GM19239 (cell line): ENCODE results near the gene LMBR1.
"Not testable (repeated sequence)": the region's sequence is repeated elsewhere in the genome, so short reads cannot be mapped to it uniquely, and the experiment has no call there.

Source experiments
- DNase-seq: peaks from one replicate; pipeline ENCODE4 v3.0.0; 2011; ENCODE audit warnings: low spot score; ENCODE audit not compliant: insufficient read length
- FAIRE-seq: peaks from 2 replicates; lab custom pipeline; 2011; peaks lifted over from hg19 to GRCh38; lab: Jason Lieb, UNC

LMBR1 gene

GRCh38 chr7:156860099-156860498 is 32.9 kb downstream of the LMBR1 start:
- not testable (repeated sequence) for FAIRE-seq

GRCh38 chr7:156858523-156858922 is 34.5 kb downstream of the LMBR1 start:
- no peak for FAIRE-seq

More at GRCh38 chr7:156860099-156860498, 32.9 kb downstream of the LMBR1 start:
- not testable (repeated sequence) for DNase-seq

GRCh38 chr7:156857757-156858156 is 35.2 kb downstream of the LMBR1 start:
- no peak for FAIRE-seq
- DNase-seq, result no peak

More at GRCh38 chr7:156858523-156858922, 34.5 kb downstream of the LMBR1 start:
- no peak for DNase-seq

- FAIRE-seq, result no peak
- DNase-seq, result no peak
Measured at GRCh38 chr7:156854654-156855053, 38.3 kb downstream of the LMBR1 start.

GRCh38 chr7:156848979-156849378 is 44.0 kb downstream of the LMBR1 start:
- DNase-seq (no peak), FAIRE-seq (no peak)

GRCh38 chr7:156845379-156846101 is 47.4 kb downstream of the LMBR1 start:
- FAIRE-seq (no peak), DNase-seq (no peak)

GRCh38 chr7:156843582-156843981 is 49.4 kb downstream of the LMBR1 start:
- FAIRE-seq, result not testable (repeated sequence)

GRCh38 chr7:156843157-156843556 is 49.8 kb downstream of the LMBR1 start:
- DNase-seq, result no peak
- no peak for FAIRE-seq

More at GRCh38 chr7:156843582-156843981, 49.4 kb downstream of the LMBR1 start:
- not testable (repeated sequence) for DNase-seq

GRCh38 chr7:156842740-156843140 is 50.2 kb downstream of the LMBR1 start:
- FAIRE-seq (no peak), DNase-seq (no peak)

- no peak for FAIRE-seq
- DNase-seq, result no peak
Measured at GRCh38 chr7:156842317-156842716, 50.7 kb downstream of the LMBR1 start.

GRCh38 chr7:156841497-156841896 is 51.5 kb downstream of the LMBR1 start:
- DNase-seq (no peak), FAIRE-seq (no peak)

- FAIRE-seq, result no peak
Measured at GRCh38 chr7:156840134-156840533, 52.8 kb downstream of the LMBR1 start.

GRCh38 chr7:156836443-156836842 is 56.5 kb downstream of the LMBR1 start:
- FAIRE-seq, result no peak
- DNase-seq, result no peak

More at GRCh38 chr7:156840134-156840533, 52.8 kb downstream of the LMBR1 start:
- no peak for DNase-seq

- DNase-seq (no peak), FAIRE-seq (no peak)
Measured at GRCh38 chr7:156834462-156834861, 58.5 kb downstream of the LMBR1 start.

GRCh38 chr7:156833312-156833711 is 59.7 kb downstream of the LMBR1 start:
- FAIRE-seq, result no peak

GRCh38 chr7:156832195-156832877 is 60.6 kb downstream of the LMBR1 start:
- peak; percentile 14 for FAIRE-seq
- DNase-seq, result no peak

More at GRCh38 chr7:156833312-156833711, 59.7 kb downstream of the LMBR1 start:
- no peak for DNase-seq

GRCh38 chr7:156829669-156830336 is 63.2 kb downstream of the LMBR1 start:
- FAIRE-seq, result no peak

GRCh38 chr7:156827587-156828203 is 65.3 kb downstream of the LMBR1 start:
- no peak for FAIRE-seq
- no peak for DNase-seq

More at GRCh38 chr7:156829669-156830336, 63.2 kb downstream of the LMBR1 start:
- DNase-seq, result no peak

GRCh38 chr7:156823435-156823834 is 69.5 kb downstream of the LMBR1 start:
- DNase-seq, result no peak

GRCh38 chr7:156820445-156821063 is 72.4 kb downstream of the LMBR1 start:
- no peak for DNase-seq
- FAIRE-seq, result no peak

More at GRCh38 chr7:156823435-156823834, 69.5 kb downstream of the LMBR1 start:
- FAIRE-seq, result no peak
